HepG2 (cell line): ENCODE results near the gene IL4I1. TPM values are rescaled to one million over a fixed set of nuclear protein-coding genes. Genes with fewer than 3 reads are reported as not detected.

Source experiments
- BORCS8-MEF2B ChIP-seq: sonication (generic); formaldehyde crosslinking; IDR thresholded peaks from 2 replicates; pipeline ENCODE4 v1.8.0; 2022; ENCODE audit warnings: mild to moderate bottlenecking, missing genetic modification reagents
- CREB1 ChIP-seq, 2 experiments: fragments of 450-650 bp in 1 of 2; IDR thresholded peaks; 2 replicates each; pipeline ENCODE4 v1.6.1; 2016 to 2017; ENCODE audit warnings: control low read depth in 1 of 2, mild to moderate bottlenecking in 1 of 2, missing compliant biosample characterization in 1 of 2, missing genetic modification characterization in 1 of 2
- ISL2 ChIP-seq: sonication (generic); formaldehyde crosslinking; IDR thresholded peaks from 2 replicates; pipeline ENCODE4 v1.5.0; 2020; ENCODE audit warnings: missing genetic modification reagents
- MIXL1 ChIP-seq: IDR thresholded peaks from 2 replicates; pipeline ENCODE4 v1.6.1; 2016
- ZNF230 ChIP-seq: sonication (generic); formaldehyde crosslinking; IDR thresholded peaks from 2 replicates; pipeline ENCODE4 v1.4.0; 2020; ENCODE audit warnings: mild to moderate bottlenecking, missing genetic modification reagents
- ZNF292 ChIP-seq: sonication (generic); formaldehyde crosslinking; IDR thresholded peaks from 2 replicates; pipeline ENCODE4 v1.8.1; 2022; ENCODE audit warnings: mild to moderate bottlenecking, low read depth, missing genetic modification reagents, borderline replicate concordance
- ZNF879 ChIP-seq: sonication (generic); formaldehyde crosslinking; IDR thresholded peaks from 2 replicates; pipeline ENCODE4 v1.8.1; 2023; ENCODE audit warnings: missing genetic modification reagents
- polyA plus RNA-seq, 8 experiments: library from polyadenylated mRNA; depleted of rRNA in 3 of 8; stranded (reverse) in 7 of 8; unstranded in 1 of 8; fragments of >200 nt; fragmentation: Illumina TruSeq in 4 of 8; extraction: Trizol in 4 of 8; gene quantifications; 2 replicates each; pipeline versions ENCODE4 v1.2.1 to v1.2.3, GENCODE V29; 2011 to 2016; ENCODE audit warnings: low read depth in 4 of 8, missing spikeins in 1 of 8, mixed read lengths in 1 of 8; ENCODE audit not compliant: insufficient read depth in 1 of 8
- total RNA-seq, 5 experiments: library from RNA; depleted of rRNA; stranded (reverse); fragments of >200 nt; fragmentation: Illumina TruSeq; extraction: Trizol; gene quantifications; 2 replicates each; pipeline ENCODE4 v1.2.3, GENCODE V29; 2016; ENCODE audit warnings: low read depth in 1 of 5
- TF ChIP-seq, protein P1 (sequence below): IDR thresholded peaks from 2 replicates; pipeline ENCODE4 v1.6.1; 2016; ENCODE audit warnings: missing biosample characterization, missing genetic modification reagents, low read depth
- TF ChIP-seq, protein P2 (sequence below): fragments of 450-650 bp; IDR thresholded peaks from 2 replicates; pipeline ENCODE4 v1.6.1; 2017; ENCODE audit warnings: mild to moderate bottlenecking

Gene IL4I1
- total and polyA plus RNA-seq, 2 of the 13 experiments (the other 11 are each of a cell fraction or from before 2014, with no cell fraction given), result not detected

DNA sequence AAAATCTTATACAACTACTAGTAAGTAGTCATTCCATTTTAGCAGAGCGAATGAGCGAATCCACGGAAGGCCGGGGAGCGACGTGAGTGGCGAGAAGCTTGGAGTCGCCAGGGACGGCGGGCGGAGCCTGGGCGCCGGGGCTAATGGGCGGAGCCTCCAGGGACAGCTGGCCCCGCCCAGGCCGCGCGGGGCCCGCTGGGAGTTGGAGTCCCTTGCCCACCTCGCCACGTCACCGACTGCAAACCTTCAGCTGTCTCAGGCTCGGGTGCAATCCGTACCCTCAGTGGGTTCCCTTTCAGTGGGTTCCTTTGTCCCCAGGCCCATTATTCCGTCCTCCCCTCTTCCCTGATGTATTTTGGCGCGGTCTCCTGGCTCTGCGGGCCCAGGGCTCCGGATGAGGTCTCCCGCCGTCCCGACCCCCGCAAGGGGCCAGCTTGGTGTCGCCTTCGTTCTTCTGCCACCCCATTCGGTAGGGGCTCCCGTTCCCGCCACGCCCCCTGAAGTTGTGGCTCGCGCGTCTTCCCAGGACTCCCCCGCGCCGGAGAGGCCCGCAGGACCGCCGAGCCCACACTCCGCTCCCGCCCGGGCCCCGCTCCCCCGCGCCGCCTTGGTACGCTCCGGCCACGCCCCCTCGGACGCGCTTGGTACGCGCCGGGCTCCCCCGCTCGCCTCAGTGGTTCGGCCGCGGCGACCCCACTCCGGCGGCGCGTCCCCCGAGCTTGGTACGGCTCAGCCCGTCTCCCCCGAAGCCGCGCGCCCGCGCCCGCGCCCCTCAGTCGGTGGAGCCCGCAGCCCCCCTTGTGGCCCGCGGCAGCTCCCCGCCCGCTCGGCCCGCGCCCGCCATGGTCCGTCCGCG lies 46.0 kb downstream of the IL4I1 start, which contains the start of gene PTOV1 (continued):
- peak; percentile 81 for TF ChIP-seq CREB1 (IDR thresholded peaks at IDR 0.05)
- TF ChIP-seq CREB1 (CRISPR knock-in tag; IDR thresholded peaks at IDR 0.05), result peak; percentile 77; the same call in 1 of the 2 replicates
- no peak for TF ChIP-seq MIXL1 (CRISPR knock-in tag)
- TF ChIP-seq ZNF879, result 0 out of 2 replicates have a peak, but pooled peaks have one; percentile 53
- TF ChIP-seq, protein P1, sequence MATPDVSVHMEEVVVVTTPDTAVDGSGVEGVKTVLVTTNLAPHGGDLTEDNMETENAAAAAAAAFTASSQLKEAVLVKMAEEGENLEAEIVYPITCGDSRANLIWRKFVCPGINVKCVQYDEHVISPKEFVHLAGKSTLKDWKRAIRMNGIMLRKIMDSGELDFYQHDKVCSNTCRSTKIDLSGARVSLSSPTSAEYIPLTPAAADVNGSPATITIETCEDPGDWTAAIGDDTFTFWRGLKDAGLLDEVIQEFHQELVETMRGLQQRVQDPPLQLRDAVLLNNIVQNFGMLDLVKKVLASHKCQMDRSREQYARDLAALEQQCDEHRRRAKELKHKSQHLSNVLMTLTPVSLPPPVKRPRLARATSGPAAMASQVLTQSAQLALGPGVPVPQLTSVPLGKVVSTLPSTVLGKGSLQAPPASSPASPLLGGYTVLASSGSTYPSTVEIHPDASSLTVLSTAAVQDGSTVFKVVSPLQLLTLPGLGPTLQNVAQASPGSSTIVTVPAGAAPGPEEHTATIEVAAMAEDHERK (CRISPR knock-in tag), result no peak
- TF ChIP-seq, protein P2, sequence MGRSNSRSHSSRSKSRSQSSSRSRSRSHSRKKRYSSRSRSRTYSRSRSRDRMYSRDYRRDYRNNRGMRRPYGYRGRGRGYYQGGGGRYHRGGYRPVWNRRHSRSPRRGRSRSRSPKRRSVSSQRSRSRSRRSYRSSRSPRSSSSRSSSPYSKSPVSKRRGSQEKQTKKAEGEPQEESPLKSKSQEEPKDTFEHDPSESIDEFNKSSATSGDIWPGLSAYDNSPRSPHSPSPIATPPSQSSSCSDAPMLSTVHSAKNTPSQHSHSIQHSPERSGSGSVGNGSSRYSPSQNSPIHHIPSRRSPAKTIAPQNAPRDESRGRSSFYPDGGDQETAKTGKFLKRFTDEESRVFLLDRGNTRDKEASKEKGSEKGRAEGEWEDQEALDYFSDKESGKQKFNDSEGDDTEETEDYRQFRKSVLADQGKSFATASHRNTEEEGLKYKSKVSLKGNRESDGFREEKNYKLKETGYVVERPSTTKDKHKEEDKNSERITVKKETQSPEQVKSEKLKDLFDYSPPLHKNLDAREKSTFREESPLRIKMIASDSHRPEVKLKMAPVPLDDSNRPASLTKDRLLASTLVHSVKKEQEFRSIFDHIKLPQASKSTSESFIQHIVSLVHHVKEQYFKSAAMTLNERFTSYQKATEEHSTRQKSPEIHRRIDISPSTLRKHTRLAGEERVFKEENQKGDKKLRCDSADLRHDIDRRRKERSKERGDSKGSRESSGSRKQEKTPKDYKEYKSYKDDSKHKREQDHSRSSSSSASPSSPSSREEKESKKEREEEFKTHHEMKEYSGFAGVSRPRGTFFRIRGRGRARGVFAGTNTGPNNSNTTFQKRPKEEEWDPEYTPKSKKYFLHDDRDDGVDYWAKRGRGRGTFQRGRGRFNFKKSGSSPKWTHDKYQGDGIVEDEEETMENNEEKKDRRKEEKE, result no peak
- TF ChIP-seq ZNF292 (CRISPR knock-in tag), result no peak
- peak; percentile 49; the same call in 1 of the 2 replicates for TF ChIP-seq ISL2 (CRISPR knock-in tag)
- TF ChIP-seq ZNF230, result 0 out of 2 replicates have a peak, but pooled peaks have one; percentile 36
- no peak for TF ChIP-seq BORCS8-MEF2B (CRISPR knock-in tag)
